Astrocyte of the cerebellum (primary cell): Measurements from ENCODE around the gene PLEKHM3.
A peak's percentile ranks its signal among the peaks of the same experiment; 100 is the strongest.

Experiments used
- DNase-seq: peaks from one replicate; pipeline ENCODE4 v3.0.0-alpha.2; 2011; ENCODE audit warnings: low read depth
- H3K4me3 ChIP-seq: 2 replicates; pipeline ENCODE4 v1.5.1; 2011; ENCODE audit warnings: mild to moderate bottlenecking, low read depth, low read length, moderate library complexity
- in situ Hi-C: cut with HindIII; loops from 2 replicates; pipeline ENCODE4 v1.10.0; 2017; ENCODE audit warnings: low sequenced_read_pairs
- TF ChIP-seq, protein P1 (sequence below): IDR thresholded peaks from 2 replicates; pipeline ENCODE4 v1.5.1; 2012; ENCODE audit warnings: low read length, low read depth, moderate library complexity, mild to moderate bottlenecking; ENCODE audit errors: missing control alignments

The PLEKHM3 gene

GRCh38 chr2:207854484-207855440 lies 170.6 kb downstream of the PLEKHM3 start:
- TF ChIP-seq, protein P1, sequence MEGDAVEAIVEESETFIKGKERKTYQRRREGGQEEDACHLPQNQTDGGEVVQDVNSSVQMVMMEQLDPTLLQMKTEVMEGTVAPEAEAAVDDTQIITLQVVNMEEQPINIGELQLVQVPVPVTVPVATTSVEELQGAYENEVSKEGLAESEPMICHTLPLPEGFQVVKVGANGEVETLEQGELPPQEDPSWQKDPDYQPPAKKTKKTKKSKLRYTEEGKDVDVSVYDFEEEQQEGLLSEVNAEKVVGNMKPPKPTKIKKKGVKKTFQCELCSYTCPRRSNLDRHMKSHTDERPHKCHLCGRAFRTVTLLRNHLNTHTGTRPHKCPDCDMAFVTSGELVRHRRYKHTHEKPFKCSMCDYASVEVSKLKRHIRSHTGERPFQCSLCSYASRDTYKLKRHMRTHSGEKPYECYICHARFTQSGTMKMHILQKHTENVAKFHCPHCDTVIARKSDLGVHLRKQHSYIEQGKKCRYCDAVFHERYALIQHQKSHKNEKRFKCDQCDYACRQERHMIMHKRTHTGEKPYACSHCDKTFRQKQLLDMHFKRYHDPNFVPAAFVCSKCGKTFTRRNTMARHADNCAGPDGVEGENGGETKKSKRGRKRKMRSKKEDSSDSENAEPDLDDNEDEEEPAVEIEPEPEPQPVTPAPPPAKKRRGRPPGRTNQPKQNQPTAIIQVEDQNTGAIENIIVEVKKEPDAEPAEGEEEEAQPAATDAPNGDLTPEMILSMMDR: no peak
- peak; percentile 68 for DNase-seq
- in situ Hi-C loops: no loop called here
- no peak overlapping the region for H3K4me3 ChIP-seq

GRCh38 chr2:207852791-207853190 lies 172.5 kb downstream of the PLEKHM3 start:
- DNase-seq: no peak
- in situ Hi-C loops: no loop called here
- H3K4me3 ChIP-seq: no peak overlapping the region
- TF ChIP-seq, protein P1: no peak

GRCh38 chr2:207849443-207849842 lies 175.9 kb downstream of the PLEKHM3 start:
- TF ChIP-seq, protein P1: no peak
- in situ Hi-C loops: no loop called here
- DNase-seq: no peak
- no peak overlapping the region for H3K4me3 ChIP-seq

- in situ Hi-C loops: no loop called here
- TF ChIP-seq, protein P1: no peak
- H3K4me3 ChIP-seq: no peak overlapping the region
- no peak for DNase-seq
Measured at GRCh38 chr2:207848545-207848928, 176.8 kb downstream of the PLEKHM3 start.

GRCh38 chr2:207847807-207848544 lies 177.4 kb downstream of the PLEKHM3 start:
- in situ Hi-C loops: no loop called here
- DNase-seq: peak; percentile 93
- TF ChIP-seq, protein P1: no peak
- no peak overlapping the region for H3K4me3 ChIP-seq

DNA sequence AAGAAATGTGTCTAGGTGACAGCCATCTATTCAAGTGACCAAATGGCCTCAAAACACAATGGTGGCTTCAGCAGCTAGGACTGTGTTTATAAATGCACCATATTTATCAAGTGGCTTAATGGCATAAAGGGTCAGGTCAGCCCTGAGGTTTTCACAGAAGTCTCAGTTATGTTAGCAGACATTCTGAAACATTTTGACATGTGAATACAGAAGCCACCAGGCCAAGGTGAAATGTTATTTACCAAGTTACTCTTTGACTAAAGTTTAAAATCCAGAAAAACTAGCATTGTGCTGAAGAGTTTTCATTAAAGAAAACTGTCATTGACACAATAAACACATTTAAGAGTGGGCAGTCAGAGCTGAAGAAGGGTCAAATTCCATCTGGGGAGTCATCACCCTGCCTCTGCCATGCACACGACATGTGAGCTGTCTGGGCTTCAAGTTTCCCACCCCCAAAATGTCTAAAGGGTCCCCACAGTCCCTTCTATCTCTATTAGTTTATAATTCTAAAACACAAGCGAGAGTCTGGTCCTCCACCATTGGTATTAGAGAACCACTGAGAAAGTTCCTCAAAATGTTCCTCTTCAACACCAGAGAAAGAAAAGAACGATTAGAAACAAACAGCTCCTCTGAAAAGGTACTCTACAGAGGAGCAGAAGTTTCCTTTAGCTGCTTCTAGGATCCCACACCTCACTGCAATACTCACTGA lies 178.1 kb downstream of the PLEKHM3 start:
- DNase-seq: no peak
- in situ Hi-C loops: no loop called here
- H3K4me3 ChIP-seq: no peak overlapping the region

More for the DNA sequence above, 178.1 kb downstream of the PLEKHM3 start:
- TF ChIP-seq, protein P1: no peak
